Activated CD4-positive, CD25-positive, alpha-beta regulatory T cell treated with anti-CD3 and anti-CD28 coated beads, Interleukin-2, amount 50 U/mL, for 24 hours (primary cell): Measurements from ENCODE around the gene GHRHR.

Experiments
- ATAC-seq, 2 donors: fragments of 150-1000 bp; cut with Tn5 transposase; one replicate each; pipeline ENCODE4 v1.10.0; 2021; ENCODE audit warnings: mild to moderate bottlenecking in 1 of 2, moderate library complexity in 1 of 2

GHRHR gene

DNA sequence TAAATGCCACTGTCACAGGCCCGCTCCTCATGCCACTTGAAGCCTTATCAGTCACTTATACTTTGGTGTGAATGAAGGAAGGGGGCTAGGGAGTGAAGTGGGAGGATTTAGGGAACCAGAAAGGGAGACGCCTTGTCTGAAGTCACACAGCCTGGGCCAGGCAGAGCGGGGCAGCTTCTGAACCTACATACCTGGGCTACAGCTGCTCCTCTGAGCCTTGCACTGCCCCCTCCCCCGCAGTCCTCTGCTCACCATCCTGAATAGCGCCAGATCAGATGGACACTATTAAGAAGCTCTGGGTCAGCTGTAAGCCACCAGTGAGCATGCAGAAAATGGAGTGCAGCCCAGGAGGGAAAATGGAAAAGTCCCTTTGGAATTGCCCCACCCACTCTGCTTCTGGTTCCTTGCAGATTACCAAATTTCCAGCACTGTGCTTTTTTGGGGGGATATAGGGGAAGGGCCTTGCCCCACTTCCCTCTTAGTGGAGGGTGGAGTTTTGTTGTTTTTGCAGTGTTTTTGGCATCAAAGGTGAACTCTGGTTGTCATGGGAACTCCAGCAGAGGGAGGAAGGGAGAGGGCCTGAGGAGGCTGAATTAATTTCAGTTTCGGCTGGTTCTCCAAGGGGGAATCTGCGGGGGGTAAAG is 53.4 kb downstream of the GHRHR start:
- no peak for ATAC-seq

DNA sequence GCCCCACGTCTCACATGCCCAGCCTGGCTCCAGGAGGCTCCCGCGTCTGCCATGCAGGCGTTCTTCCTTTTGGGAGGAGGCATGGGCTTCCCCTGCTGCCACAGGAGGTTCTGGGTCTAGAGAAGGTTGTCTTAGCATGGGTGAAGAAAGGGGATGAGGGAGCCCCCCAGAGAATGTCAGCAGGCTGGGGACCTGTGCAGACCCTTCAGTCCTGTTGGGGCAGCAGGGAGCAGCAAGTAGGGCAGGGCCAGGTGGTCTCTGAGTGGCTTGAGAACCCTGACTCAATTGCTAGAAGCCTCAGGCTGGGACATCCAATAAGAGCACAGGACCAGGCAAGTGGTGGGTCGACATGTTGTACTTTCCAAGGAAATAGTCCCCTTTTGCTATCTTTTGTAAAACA is 54.0 kb downstream of the GHRHR start:
- no peak for ATAC-seq

DNA sequence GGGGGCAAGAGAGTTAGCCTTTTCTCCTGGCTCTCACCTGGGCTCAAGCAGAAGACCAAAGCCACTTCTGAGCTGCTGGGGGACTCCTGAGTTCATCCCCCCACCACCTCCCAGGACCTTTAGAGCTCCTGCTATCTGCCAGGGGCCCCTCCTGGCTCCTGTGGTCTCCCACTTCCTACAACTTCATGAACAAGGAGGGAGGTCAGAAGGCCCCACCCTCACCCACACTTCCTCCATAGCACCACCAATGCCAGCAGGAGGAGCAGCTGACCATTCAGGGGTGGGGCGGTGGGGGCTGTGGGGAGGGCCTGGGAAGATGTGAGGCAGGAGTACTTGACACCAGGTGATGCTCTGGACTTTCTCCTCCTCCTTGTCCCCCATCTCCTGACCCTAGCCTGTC is 55.8 kb downstream of the GHRHR start:
- ATAC-seq, result no peak

DNA sequence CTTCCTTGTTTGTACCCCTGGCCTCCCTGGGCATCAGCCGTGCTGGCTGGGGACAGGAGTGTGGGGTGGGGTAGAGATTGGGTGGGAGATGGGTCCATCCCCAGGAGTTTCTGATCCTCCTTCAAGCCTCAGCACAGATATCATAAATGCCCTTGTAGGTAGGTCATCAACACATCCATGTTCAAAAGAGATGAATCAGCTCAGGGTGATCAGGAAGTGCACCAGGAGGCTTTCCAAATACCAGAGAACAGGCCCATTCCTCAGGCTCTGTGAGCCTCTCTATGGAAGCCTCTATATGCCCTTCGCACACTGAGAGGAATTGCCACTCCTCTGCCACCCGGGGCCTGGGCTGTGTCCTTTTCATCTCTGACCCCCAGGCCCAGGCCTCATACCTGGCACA is 56.4 kb downstream of the GHRHR start:
- ATAC-seq, result no peak

DNA sequence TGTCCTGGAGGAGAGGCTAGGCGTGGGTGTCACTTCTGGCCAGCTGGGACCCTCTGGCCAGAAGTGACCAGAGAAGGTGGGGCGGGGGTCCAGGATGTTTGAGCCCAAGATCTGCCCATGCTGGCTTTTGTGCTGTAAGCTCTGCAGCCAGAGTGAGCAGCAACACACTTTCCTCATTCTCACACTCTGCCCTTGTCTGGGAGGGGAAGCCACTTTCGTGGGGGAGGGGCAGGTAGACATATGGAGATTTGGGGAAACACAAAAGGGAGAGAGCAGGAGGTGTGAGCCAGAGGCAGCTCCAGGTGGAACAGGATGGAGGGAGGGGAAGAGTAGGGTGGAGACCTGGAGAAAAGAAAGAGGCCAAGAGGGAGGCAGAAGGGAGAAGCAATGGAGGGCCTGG is 56.9 kb downstream of the GHRHR start:
- ATAC-seq, result no peak

DNA sequence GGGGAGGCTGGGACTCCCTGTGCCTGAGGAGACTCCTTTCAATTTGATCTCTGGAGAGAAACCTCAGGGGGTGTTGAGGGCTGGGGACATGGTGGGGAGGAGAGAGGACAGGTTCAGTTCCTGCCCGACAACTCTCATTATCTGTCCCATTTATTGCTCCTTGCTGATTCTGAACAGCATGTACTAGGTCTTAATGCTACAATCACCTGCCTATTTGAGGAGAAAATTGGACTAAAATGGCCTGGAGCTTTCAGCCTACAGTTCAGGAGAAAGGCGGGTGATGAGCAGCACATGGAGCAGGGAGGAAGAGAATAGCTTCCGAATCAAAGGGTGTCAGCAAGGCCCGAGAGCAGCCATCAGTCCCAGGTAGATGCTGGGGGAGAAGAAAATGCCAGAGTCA is 58.4 kb downstream of the GHRHR start:
- ATAC-seq, result no peak

DNA sequence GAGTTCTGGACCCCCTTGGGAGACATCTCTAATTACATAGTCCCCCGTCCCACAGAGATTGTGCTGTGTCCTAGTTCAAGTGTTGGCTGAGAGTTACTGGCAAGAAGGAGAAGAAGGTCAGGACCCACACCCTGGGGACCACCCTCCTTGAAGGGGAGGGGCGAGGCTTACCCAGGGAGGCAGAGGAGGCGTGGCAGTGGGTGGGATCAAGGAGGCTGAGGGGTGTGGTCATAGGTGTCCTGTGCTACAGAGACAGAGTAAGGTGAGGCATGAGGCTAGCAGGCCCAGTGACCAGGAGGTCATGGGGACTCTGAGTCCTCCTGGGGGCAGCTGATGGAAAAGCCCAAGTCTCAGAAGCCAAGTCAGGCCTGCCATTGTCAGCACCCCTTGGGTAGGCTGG is 59.0 kb downstream of the GHRHR start:
- ATAC-seq, result no peak

DNA sequence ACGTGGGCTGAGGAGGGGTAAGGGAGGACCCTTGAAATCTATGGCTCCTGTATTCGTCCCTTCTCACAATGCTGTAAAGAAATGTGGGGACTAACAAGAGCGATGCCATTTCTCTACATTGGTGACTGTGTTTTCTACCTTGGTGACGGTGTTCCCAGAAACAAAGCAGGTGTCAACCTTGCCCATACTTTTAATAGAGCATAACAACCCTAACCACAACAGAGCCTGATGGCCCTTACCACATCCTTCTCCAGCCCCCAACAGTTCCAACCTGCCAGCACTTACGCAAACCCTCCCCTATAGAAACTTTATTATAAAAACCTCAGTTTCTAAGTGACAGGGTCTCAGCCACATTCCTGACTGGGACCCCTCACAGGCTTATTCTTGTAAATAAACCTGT is 60.1 kb downstream of the GHRHR start:
- peak; percentile 44 to 47 for ATAC-seq

DNA sequence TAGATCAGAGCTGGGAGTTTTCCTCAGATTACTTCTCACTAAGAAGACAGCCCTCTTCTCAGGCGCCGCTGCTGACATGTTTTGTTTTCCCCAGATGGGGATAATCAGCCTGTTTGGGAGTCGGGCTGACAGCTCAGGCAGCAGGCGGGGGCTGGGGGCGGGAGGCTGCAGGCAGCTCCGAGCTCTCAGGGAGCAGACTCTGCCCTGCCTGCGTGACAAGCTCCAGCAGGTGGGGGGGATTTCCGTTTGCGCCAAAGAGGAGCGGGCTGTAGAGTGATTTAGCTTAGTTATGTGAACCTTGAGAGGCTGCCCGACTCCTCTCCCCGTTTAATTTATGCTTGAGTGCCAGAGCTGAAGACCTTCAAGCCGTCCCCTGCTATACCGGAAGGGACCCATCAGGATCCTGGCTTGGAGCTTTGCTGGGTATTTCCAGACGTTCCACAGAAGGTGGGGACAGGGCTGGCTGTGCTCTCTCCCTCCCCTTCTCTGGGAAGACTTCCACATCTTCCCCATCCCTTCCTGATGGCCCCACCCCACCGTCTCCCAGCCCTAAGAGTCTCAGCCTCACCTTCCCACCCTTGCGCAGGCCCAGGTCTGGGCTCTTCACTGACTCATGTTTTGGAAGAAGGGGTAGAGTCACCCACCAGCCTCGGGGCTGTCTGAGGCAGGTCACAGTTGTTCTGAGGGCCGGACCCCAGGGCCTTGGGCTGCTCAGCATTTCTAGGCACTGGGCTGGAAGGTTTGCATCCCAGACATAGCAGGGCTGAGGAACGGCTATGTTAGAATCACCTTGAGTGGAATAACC is 63.6 kb downstream of the GHRHR start:
- no peak for ATAC-seq

DNA sequence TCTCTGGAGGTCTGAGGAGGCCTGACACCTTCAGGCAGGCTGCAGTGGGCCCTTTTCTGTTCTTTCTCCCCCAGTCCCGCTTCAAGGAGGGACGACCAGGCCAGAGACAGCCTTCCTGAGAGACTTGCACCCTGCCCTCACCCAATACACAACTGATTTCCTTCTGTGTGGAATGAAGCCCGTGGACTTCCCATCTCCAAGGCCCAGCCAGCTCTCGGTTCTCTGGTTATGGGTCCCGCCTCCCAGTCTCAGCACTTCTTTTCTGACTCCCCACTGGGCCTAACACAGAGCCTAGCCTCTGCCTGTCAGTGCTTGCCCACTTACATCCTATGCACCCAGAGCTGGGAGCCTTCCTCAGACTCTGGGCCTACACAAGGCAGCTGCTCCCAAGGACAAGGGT is 64.3 kb downstream of the GHRHR start:
- ATAC-seq, result no peak

DNA sequence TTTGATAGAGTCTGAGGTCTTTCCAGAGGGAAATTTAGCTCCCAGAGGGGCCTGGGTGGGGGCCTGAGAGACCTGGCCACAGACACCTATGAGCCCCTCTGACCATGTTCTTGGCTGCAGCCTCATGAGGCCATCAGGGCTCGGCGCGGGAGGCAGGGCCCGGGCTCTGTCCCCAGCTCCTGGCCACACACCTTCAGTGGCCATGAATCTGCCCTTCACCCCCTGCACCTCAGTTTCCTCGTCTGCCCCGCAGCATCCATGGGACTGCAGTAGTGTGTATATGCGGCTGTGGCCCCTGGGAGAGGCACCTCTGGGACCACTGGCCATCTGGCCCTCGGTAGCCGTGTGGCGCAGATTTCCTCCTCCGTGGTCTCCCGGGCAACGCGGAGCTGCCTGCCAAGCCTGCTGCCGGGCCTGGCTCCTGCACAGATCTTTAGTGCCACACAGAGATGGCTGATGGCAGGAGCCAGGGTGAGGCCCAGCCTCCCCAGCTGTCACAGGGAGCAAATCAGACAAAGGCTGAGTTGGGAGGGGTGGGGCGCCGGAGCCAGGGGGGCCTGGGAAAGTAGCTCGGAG is 64.8 kb downstream of the GHRHR start:
- no peak for ATAC-seq
